Right atrium auricular region (tissue), 2 donors: ENCODE results near the gene MAFG. TPM values are rescaled to one million over a fixed set of nuclear protein-coding genes. Genes with fewer than 3 reads are reported as not detected.

Experiments
- DNase-seq: peaks from one replicate; pipeline ENCODE4 v3.0.0-alpha.2; 2019; ENCODE audit warnings: low spot score
- H3K27ac ChIP-seq, 2 donors: fragments of 200-600 bp; sonication (generic); 1 replicate in 1 of 2; 2 replicates in 1 of 2; pipeline ENCODE4 v1.5.1; 2016 to 2019
- H3K27me3 ChIP-seq, 2 donors: fragments of 200-600 bp; sonication (generic); one replicate each; pipeline versions ENCODE4 v1.5.1 to v1.6.0; 2017 to 2019
- H3K36me3 ChIP-seq: fragments of 200-600 bp; sonication (generic); one replicate; pipeline ENCODE4 v1.5.1; 2016
- H3K4me1 ChIP-seq, 2 donors: fragments of 200-600 bp; sonication (generic); one replicate each; pipeline versions ENCODE4 v1.5.1 to v1.6.0; 2017 to 2019
- H3K4me3 ChIP-seq, 2 donors: fragments of 200-600 bp; sonication (generic); 1 replicate in 1 of 2; 2 replicates in 1 of 2; pipeline ENCODE4 v1.5.1; 2017 to 2019; ENCODE audit warnings: mild to moderate bottlenecking in 1 of 2, moderate library complexity in 1 of 2
- H3K9me3 ChIP-seq, 2 donors: fragments of 200-600 bp; sonication (generic); one replicate each; pipeline ENCODE4 v1.5.1; 2019
- total RNA-seq, 2 donors: library from RNA; depleted of rRNA; stranded (reverse); fragments of >200 nt; gene quantifications; one replicate each; pipeline ENCODE4 v1.1.0, GENCODE V29; 2016
- TF ChIP-seq, protein P1 (sequence below), 2 donors: fragments of 200-600 bp; sonication (generic); IDR thresholded peaks; one replicate each; pipeline ENCODE4 v1.5.1; 2019; ENCODE audit warnings: antibody characterized with exemption in 2 of 2

Gene MAFG
- total RNA-seq, 2 donors from 2014 or later, result 21.8 to 26.5 TPM

- Histone ChIP-seq H3K36me3 (no peaks in the 10 kb centered on the region), H3K4me1 (peaks cover 0 to 19% of the 10 kb centered on the region in 2 donors), H3K27me3 (no peaks in the 10 kb centered on the region), H3K4me3 (peak overlapping the region in 1 of 2 donors; percentile 28), H3K9me3 (no peaks in the 10 kb centered on the region), H3K27ac (no peak overlapping the region)
- TF ChIP-seq, protein P1, sequence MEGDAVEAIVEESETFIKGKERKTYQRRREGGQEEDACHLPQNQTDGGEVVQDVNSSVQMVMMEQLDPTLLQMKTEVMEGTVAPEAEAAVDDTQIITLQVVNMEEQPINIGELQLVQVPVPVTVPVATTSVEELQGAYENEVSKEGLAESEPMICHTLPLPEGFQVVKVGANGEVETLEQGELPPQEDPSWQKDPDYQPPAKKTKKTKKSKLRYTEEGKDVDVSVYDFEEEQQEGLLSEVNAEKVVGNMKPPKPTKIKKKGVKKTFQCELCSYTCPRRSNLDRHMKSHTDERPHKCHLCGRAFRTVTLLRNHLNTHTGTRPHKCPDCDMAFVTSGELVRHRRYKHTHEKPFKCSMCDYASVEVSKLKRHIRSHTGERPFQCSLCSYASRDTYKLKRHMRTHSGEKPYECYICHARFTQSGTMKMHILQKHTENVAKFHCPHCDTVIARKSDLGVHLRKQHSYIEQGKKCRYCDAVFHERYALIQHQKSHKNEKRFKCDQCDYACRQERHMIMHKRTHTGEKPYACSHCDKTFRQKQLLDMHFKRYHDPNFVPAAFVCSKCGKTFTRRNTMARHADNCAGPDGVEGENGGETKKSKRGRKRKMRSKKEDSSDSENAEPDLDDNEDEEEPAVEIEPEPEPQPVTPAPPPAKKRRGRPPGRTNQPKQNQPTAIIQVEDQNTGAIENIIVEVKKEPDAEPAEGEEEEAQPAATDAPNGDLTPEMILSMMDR (IDR thresholded peaks at IDR 0.05), result no peak
- DNase-seq, result peak; percentile 76
These were observed 40.2 kb upstream of the MAFG start for GRCh38 chr17:81967533-81968395.

- no peaks in the 10 kb centered on the region for H3K9me3 ChIP-seq
- peaks cover 3 to 4% of the 10 kb centered on the region in 2 donors for H3K27me3 ChIP-seq
- H3K27ac ChIP-seq, result no peak overlapping the region
- H3K4me3 ChIP-seq, result no peak overlapping the region
- H3K36me3 ChIP-seq, result no peaks in the 10 kb centered on the region
- TF ChIP-seq, protein P1 (IDR thresholded peaks at IDR 0.05), result no peak
- no peak for DNase-seq
- H3K4me1 ChIP-seq, result peaks cover 0 to 19% of the 10 kb centered on the region in 2 donors
These were observed 39.7 kb upstream of the MAFG start for GRCh38 chr17:81967244-81967532.

- Histone ChIP-seq H3K36me3 (no peaks in the 10 kb centered on the region), H3K27ac (no peak overlapping the region), H3K4me3 (no peak overlapping the region), H3K9me3 (no peaks in the 10 kb centered on the region), H3K4me1 (peaks cover 0 to 25% of the 10 kb centered on the region in 2 donors), H3K27me3 (peaks cover 8 to 10% of the 10 kb centered on the region in 2 donors)
- TF ChIP-seq, protein P1 (IDR thresholded peaks at IDR 0.05), result no peak
- DNase-seq, result no peak
These were observed 39.1 kb upstream of the MAFG start for GRCh38 chr17:81966343-81967243.

DNA sequence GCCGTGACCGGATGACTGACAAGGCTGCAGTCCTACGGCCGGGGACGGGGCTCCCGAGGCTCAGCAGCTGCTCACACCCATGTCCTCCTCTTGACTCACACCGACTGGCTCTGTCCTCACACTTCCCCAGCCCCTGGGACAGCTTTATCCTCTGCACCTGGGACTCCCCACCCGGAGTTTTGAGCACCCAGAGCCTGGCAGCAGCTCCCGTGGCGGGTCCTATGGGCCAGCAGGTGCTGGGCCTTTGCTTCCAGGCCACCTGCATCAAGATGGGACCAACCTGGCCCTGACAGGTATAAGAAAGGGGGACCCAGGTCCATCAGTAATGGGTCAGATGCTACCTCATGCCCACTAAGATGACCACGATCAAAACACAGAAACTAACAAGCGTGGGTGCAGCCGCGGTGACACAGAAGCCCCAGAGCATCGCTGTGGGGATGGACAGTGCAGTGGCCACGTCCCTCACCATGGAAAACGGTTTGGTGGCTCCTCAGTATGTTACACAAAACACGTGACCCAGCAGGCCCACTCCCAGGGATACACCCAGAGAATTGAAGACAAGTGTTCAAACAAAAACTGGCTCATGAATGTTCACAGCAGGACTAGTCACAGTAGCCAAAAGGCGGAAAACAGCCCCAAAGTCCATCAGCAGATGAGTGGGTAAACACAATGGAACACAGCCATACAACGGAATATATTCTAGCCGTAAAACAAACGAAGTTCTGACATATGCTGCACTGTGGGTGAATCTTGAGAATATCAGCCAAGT, 36.7 kb upstream of the MAFG start:
- TF ChIP-seq, protein P1 (IDR thresholded peaks at IDR 0.05), result no peak
- H3K4me3 ChIP-seq, result no peak overlapping the region
- H3K4me1 ChIP-seq, result peaks cover 0 to 40% of the 10 kb centered on the region in 2 donors

More for the DNA sequence above, 36.7 kb upstream of the MAFG start:
- DNase-seq, result no peak
- Histone ChIP-seq H3K27ac (no peak overlapping the region), H3K27me3 (peaks cover 11 to 25% of the 10 kb centered on the region in 2 donors), H3K9me3 (no peaks in the 10 kb centered on the region), H3K36me3 (no peaks in the 10 kb centered on the region)
